Endodermal cell (in vitro differentiated cells): ENCODE data around the gene ZFAND5. TPM values are rescaled to one million over a fixed set of nuclear protein-coding genes. Genes with fewer than 3 reads are reported as not detected.

Experiments
- DNase-seq: peaks from one replicate; pipeline ENCODE4 v3.0.0-alpha.2; 2017
- H3K27ac ChIP-seq: 2 replicates; pipeline ENCODE4 v1.5.1; 2013; ENCODE audit warnings: mild to moderate bottlenecking, low read depth, low read length, moderate library complexity
- H3K27me3 ChIP-seq: 2 replicates; pipeline ENCODE4 v1.6.1; 2013; ENCODE audit warnings: mild to moderate bottlenecking, low read length, moderate library complexity; ENCODE audit not compliant: insufficient read depth, control insufficient read depth, poor library complexity, severe bottlenecking
- H3K36me3 ChIP-seq: 2 replicates; pipeline ENCODE4 v1.7.0; 2013; ENCODE audit warnings: mild to moderate bottlenecking, low read length, moderate library complexity; ENCODE audit not compliant: control insufficient read depth, insufficient read depth
- H3K4me1 ChIP-seq: one replicate; pipeline ENCODE4 v1.7.0; 2013; ENCODE audit warnings: low read length; ENCODE audit not compliant: control insufficient read depth, insufficient read depth
- H3K4me3 ChIP-seq: 2 replicates; pipeline ENCODE4 v1.5.1; 2013; ENCODE audit warnings: mild to moderate bottlenecking, low read length, moderate library complexity
- H3K9ac ChIP-seq: 2 replicates; pipeline ENCODE4 v1.6.1; 2013; ENCODE audit warnings: mild to moderate bottlenecking, low read length, moderate library complexity; ENCODE audit not compliant: poor library complexity, severe bottlenecking; ENCODE audit errors: extremely low read depth
- H3K9me3 ChIP-seq: 2 replicates; pipeline ENCODE4 v1.6.1; 2013; ENCODE audit warnings: mild to moderate bottlenecking, low read length, moderate library complexity; ENCODE audit not compliant: control insufficient read depth
- H3K27ac Mint-ChIP-seq: 2 replicates; pipeline ENCODE4 v1.8.0; 2020; ENCODE audit warnings: mixed read lengths
- H3K27me3 Mint-ChIP-seq: 2 replicates; pipeline ENCODE4 v1.8.0; 2021; ENCODE audit warnings: mild to moderate bottlenecking, mixed read lengths; ENCODE audit not compliant: insufficient read depth
- H3K36me3 Mint-ChIP-seq: 2 replicates; pipeline ENCODE4 v1.8.0; 2020; ENCODE audit warnings: low read depth, mixed read lengths
- H3K4me1 Mint-ChIP-seq: 2 replicates; pipeline ENCODE4 v1.8.0; 2020; ENCODE audit warnings: mixed read lengths
- H3K4me3 Mint-ChIP-seq: 2 replicates; pipeline ENCODE4 v1.8.0; 2020; ENCODE audit warnings: mild to moderate bottlenecking, moderate library complexity, mixed read lengths
- H3K9me3 Mint-ChIP-seq: 2 replicates; pipeline ENCODE4 v1.8.0; 2020; ENCODE audit warnings: mild to moderate bottlenecking, mixed read lengths
- CTCF ChIP-seq: fragments of 200-600 bp; sonication (generic); conservative IDR thresholded peaks from 2 replicates; pipeline ENCODE4 v1.5.0; 2021; ENCODE audit warnings: antibody characterized with exemption, mild to moderate bottlenecking
- WGBS, 2 experiments: methylation state at CpG; one replicate each; pipeline versions ENCODE4 v1.1.5 to v1.1.7; 2013; ENCODE audit warnings: missing lambda C conversion rate in 2 of 2, mixed read lengths in 1 of 2; ENCODE audit not compliant: insufficient coverage in 1 of 2, insufficient read length in 1 of 2; 5-methylcytosine and 5-hydroxymethylcytosine counted together
- total RNA-seq, 2 donors: library from RNA; stranded (reverse); fragmentation: NEBNext Ultra II Directional in 1 of 2; extraction: Animal tissue kit (Norgen Biotek cat#: 25700) in 1 of 2; gene quantifications; 2 replicates in 1 of 2; 3 replicates in 1 of 2; pipeline ENCODE4 v1.2.1, GENCODE V29; 2021

ZFAND5 gene
- total RNA-seq, 2 donors from 2014 or later, result 121 to 137 TPM

GRCh38 chr9:72386186-72386585 lies 21.2 kb upstream of the ZFAND5 start:
- H3K9ac ChIP-seq, result no peak overlapping the region
- no peaks in the 10 kb centered on the region for H3K36me3 ChIP-seq
- no peaks in the 10 kb centered on the region for H3K27me3 ChIP-seq
- 89 to 100% methylated on average over 1 of the region's 1 CpG for WGBS, 2 experiments
- no peak overlapping the region for H3K27ac ChIP-seq
- no peak overlapping the region for H3K4me3 ChIP-seq
- Mint-ChIP-seq H3K4me3 (no peak overlapping the region), H3K4me1 (no peaks in the 10 kb centered on the region), H3K27ac (no peak overlapping the region), H3K36me3 (no peaks in the 10 kb centered on the region), H3K9me3 (no peaks in the 10 kb centered on the region), H3K27me3 (no peaks in the 10 kb centered on the region)
- no peak for TF ChIP-seq CTCF
- H3K9me3 ChIP-seq, result peaks cover 4% of the 10 kb centered on the region
- DNase-seq, result no peak
- no peaks in the 10 kb centered on the region for H3K4me1 ChIP-seq

- no peak overlapping the region for H3K27ac ChIP-seq
- no peak for TF ChIP-seq CTCF
- Mint-ChIP-seq H3K27ac (no peak overlapping the region), H3K4me1 (no peaks in the 10 kb centered on the region), H3K9me3 (no peaks in the 10 kb centered on the region), H3K36me3 (no peaks in the 10 kb centered on the region), H3K4me3 (no peak overlapping the region), H3K27me3 (no peaks in the 10 kb centered on the region)
- H3K4me1 ChIP-seq, result no peaks in the 10 kb centered on the region
- 90 to 94% methylated on average over 2 to 5 of the region's 5 CpGs for WGBS, 2 experiments
- H3K9ac ChIP-seq, result no peak overlapping the region
- H3K4me3 ChIP-seq, result no peak overlapping the region
- H3K36me3 ChIP-seq, result no peaks in the 10 kb centered on the region
- no peaks in the 10 kb centered on the region for H3K9me3 ChIP-seq
- H3K27me3 ChIP-seq, result no peaks in the 10 kb centered on the region
- no peak for DNase-seq
These were observed 19.9 kb upstream of the ZFAND5 start for GRCh38 chr9:72384710-72385485.

GRCh38 chr9:72383978-72384709 lies 19.1 kb upstream of the ZFAND5 start:
- Histone ChIP-seq H3K4me1 (no peaks in the 10 kb centered on the region), H3K4me3 (no peak overlapping the region), H3K27me3 (no peaks in the 10 kb centered on the region), H3K36me3 (no peaks in the 10 kb centered on the region), H3K9ac (no peak overlapping the region), H3K27ac (no peak overlapping the region), H3K9me3 (no peaks in the 10 kb centered on the region)
- DNase-seq, result no peak
- no peak for TF ChIP-seq CTCF
- H3K9me3 Mint-ChIP-seq, result no peaks in the 10 kb centered on the region
- 76 to 94% methylated on average over 3 to 6 of the region's 7 CpGs for WGBS, 2 experiments
- H3K4me1 Mint-ChIP-seq, result no peaks in the 10 kb centered on the region
- H3K36me3 Mint-ChIP-seq, result no peaks in the 10 kb centered on the region
- no peak overlapping the region for H3K4me3 Mint-ChIP-seq
- no peak overlapping the region for H3K27ac Mint-ChIP-seq
- no peaks in the 10 kb centered on the region for H3K27me3 Mint-ChIP-seq
